Choroid plexus epithelial cell (primary cell): ENCODE results near the gene STK36.

Experiments used
- DNase-seq: peaks from one replicate; pipeline ENCODE4 v3.0.0-alpha.2; 2010; ENCODE audit warnings: low read depth
- H3K4me3 ChIP-seq: 2 replicates; pipeline ENCODE4 v1.5.1; 2011; ENCODE audit warnings: low read depth, mild to moderate bottlenecking, control low read depth, low read length, moderate library complexity
- CTCF ChIP-seq: conservative IDR thresholded peaks from 2 replicates; pipeline ENCODE4 v1.5.1; 2011; ENCODE audit warnings: low read depth, mild to moderate bottlenecking, control low read depth, inconsistent platforms, low read length, moderate library complexity

The STK36 gene

GRCh38 chr2:218717262-218717661 lies 45.4 kb downstream of the STK36 start:
- TF ChIP-seq CTCF: no peak
- no peak overlapping the region for H3K4me3 ChIP-seq
- peak; percentile 48 for DNase-seq

GRCh38 chr2:218718058-218718457 lies 46.2 kb downstream of the STK36 start:
- DNase-seq: no peak
- H3K4me3 ChIP-seq: no peak overlapping the region
- TF ChIP-seq CTCF: no peak

GRCh38 chr2:218719457-218719856 lies 47.6 kb downstream of the STK36 start:
- TF ChIP-seq CTCF: no peak
- no peak for DNase-seq

GRCh38 chr2:218720048-218721041 lies 48.5 kb downstream of the STK36 start:
- no peak overlapping the region for H3K4me3 ChIP-seq
- TF ChIP-seq CTCF: no peak
- DNase-seq: no peak

More at GRCh38 chr2:218719457-218719856, 47.6 kb downstream of the STK36 start:
- no peak overlapping the region for H3K4me3 ChIP-seq

GRCh38 chr2:218721488-218721887 lies 49.6 kb downstream of the STK36 start:
- H3K4me3 ChIP-seq: no peak overlapping the region
- DNase-seq: no peak
- TF ChIP-seq CTCF: no peak

- no peak overlapping the region for H3K4me3 ChIP-seq
- TF ChIP-seq CTCF: no peak
- DNase-seq: no peak
These were observed 50.0 kb downstream of the STK36 start for GRCh38 chr2:218721934-218722333.

GRCh38 chr2:218722419-218722818 lies 50.5 kb downstream of the STK36 start:
- DNase-seq: no peak
- H3K4me3 ChIP-seq: no peak overlapping the region
- no peak for TF ChIP-seq CTCF
